Muscle layer of duodenum (tissue), 2 donors: Measurements from ENCODE around the gene ZMAT3.

ENCODE experiments used
- H3K27ac ChIP-seq: one replicate; pipeline ENCODE4 v1.7.0; 2013; ENCODE audit warnings: mild to moderate bottlenecking, low read length
- H3K27me3 ChIP-seq: one replicate; pipeline ENCODE4 v1.7.0; 2013; ENCODE audit warnings: low read depth, mild to moderate bottlenecking, control low read depth, low read length
- H3K36me3 ChIP-seq, 2 donors: one replicate each; pipeline ENCODE4 v1.7.0; 2013; ENCODE audit warnings: low read length in 2 of 2, control low read depth in 1 of 2, mild to moderate bottlenecking in 1 of 2; ENCODE audit not compliant: insufficient read depth in 2 of 2, control insufficient read depth in 1 of 2
- H3K4me1 ChIP-seq, 2 donors: one replicate each; pipeline ENCODE4 v1.7.0; 2013; ENCODE audit warnings: low read length in 2 of 2, mild to moderate bottlenecking in 2 of 2, control low read depth in 1 of 2, moderate library complexity in 1 of 2; ENCODE audit not compliant: insufficient read depth in 2 of 2, control insufficient read depth in 1 of 2
- H3K4me3 ChIP-seq, 2 donors: one replicate each; pipeline ENCODE4 v1.7.0; 2013; ENCODE audit warnings: low read length in 2 of 2, low read depth in 1 of 2, mild to moderate bottlenecking in 1 of 2
- H3K9me3 ChIP-seq, 2 donors: one replicate each; pipeline ENCODE4 v1.7.0; 2013; ENCODE audit warnings: low read length in 2 of 2, control low read depth in 1 of 2, mild to moderate bottlenecking in 1 of 2; ENCODE audit not compliant: control insufficient read depth in 1 of 2
- donor health status: healthy.

ZMAT3 gene

GRCh38 chr3:179020112-179020511 lies 51.5 kb downstream of the ZMAT3 start:
- Histone ChIP-seq H3K27me3 (no peaks in the 10 kb centered on the region), H3K36me3 (peaks cover 3 to 4% of the 10 kb centered on the region in 2 donors), H3K4me3 (peak overlapping the region in 1 of 2 donors; percentile 1), H3K9me3 (no peaks in the 10 kb centered on the region), H3K27ac (no peak overlapping the region), H3K4me1 (peaks cover 0 to 4% of the 10 kb centered on the region in 2 donors)

- peaks cover 0 to 4% of the 10 kb centered on the region in 2 donors for H3K4me1 ChIP-seq
- no peaks in the 10 kb centered on the region for H3K9me3 ChIP-seq
- H3K36me3 ChIP-seq = no peaks in the 10 kb centered on the region
- no peak overlapping the region for H3K27ac ChIP-seq
- H3K27me3 ChIP-seq = no peaks in the 10 kb centered on the region
- H3K4me3 ChIP-seq = no peak overlapping the region
These were observed 52.8 kb downstream of the ZMAT3 start for GRCh38 chr3:179018808-179019207.

GRCh38 chr3:179016979-179017670 lies 54.5 kb downstream of the ZMAT3 start:
- Histone ChIP-seq H3K27ac (no peak overlapping the region), H3K36me3 (no peaks in the 10 kb centered on the region), H3K27me3 (no peaks in the 10 kb centered on the region), H3K4me1 (peaks cover 0 to 4% of the 10 kb centered on the region in 2 donors), H3K4me3 (no peak overlapping the region), H3K9me3 (no peaks in the 10 kb centered on the region)

GRCh38 chr3:179015551-179016020 lies 56.0 kb downstream of the ZMAT3 start:
- peaks cover 0 to under 1% of the 10 kb centered on the region in 2 donors for H3K4me1 ChIP-seq
- H3K9me3 ChIP-seq = no peaks in the 10 kb centered on the region
- no peak overlapping the region for H3K4me3 ChIP-seq
- H3K36me3 ChIP-seq = no peaks in the 10 kb centered on the region
- no peak overlapping the region for H3K27ac ChIP-seq
- H3K27me3 ChIP-seq = no peaks in the 10 kb centered on the region

GRCh38 chr3:179005706-179006105 lies 65.9 kb downstream of the ZMAT3 start:
- Histone ChIP-seq H3K36me3 (peaks cover 3 to 7% of the 10 kb centered on the region in 2 donors), H3K9me3 (no peaks in the 10 kb centered on the region), H3K4me1 (no peaks in the 10 kb centered on the region), H3K4me3 (no peak overlapping the region), H3K27ac (no peak overlapping the region), H3K27me3 (no peaks in the 10 kb centered on the region)

- Histone ChIP-seq H3K27me3 (no peaks in the 10 kb centered on the region), H3K4me1 (no peaks in the 10 kb centered on the region), H3K27ac (no peak overlapping the region)
These were observed 66.4 kb downstream of the ZMAT3 start for GRCh38 chr3:179005213-179005612.

GRCh38 chr3:179000659-179001058 lies 71.0 kb downstream of the ZMAT3 start:
- no peaks in the 10 kb centered on the region for H3K27me3 ChIP-seq
- H3K4me3 ChIP-seq = no peak overlapping the region
- peaks cover 3 to 7% of the 10 kb centered on the region in 2 donors for H3K36me3 ChIP-seq
- H3K27ac ChIP-seq = no peak overlapping the region
- H3K4me1 ChIP-seq = no peaks in the 10 kb centered on the region
- H3K9me3 ChIP-seq = no peaks in the 10 kb centered on the region

More at GRCh38 chr3:179005213-179005612, 66.4 kb downstream of the ZMAT3 start:
- Histone ChIP-seq H3K4me3 (no peak overlapping the region), H3K9me3 (no peaks in the 10 kb centered on the region), H3K36me3 (peaks cover 3 to 7% of the 10 kb centered on the region in 2 donors)

- Histone ChIP-seq H3K36me3 (peaks cover 3 to 7% of the 10 kb centered on the region in 2 donors), H3K27ac (no peak overlapping the region), H3K9me3 (no peaks in the 10 kb centered on the region), H3K27me3 (no peaks in the 10 kb centered on the region), H3K4me3 (no peak overlapping the region), H3K4me1 (no peaks in the 10 kb centered on the region)
These were observed 71.5 kb downstream of the ZMAT3 start for GRCh38 chr3:179000144-179000543.

GRCh38 chr3:178996399-178996798 lies 75.2 kb downstream of the ZMAT3 start:
- no peaks in the 10 kb centered on the region for H3K4me1 ChIP-seq
- no peak overlapping the region for H3K4me3 ChIP-seq
- H3K9me3 ChIP-seq = no peaks in the 10 kb centered on the region
- peaks cover 4% of the 10 kb centered on the region in 2 donors for H3K36me3 ChIP-seq
- no peak overlapping the region for H3K27ac ChIP-seq
- H3K27me3 ChIP-seq = no peaks in the 10 kb centered on the region

- Histone ChIP-seq H3K4me3 (no peak overlapping the region), H3K4me1 (no peaks in the 10 kb centered on the region), H3K27ac (no peak overlapping the region), H3K27me3 (no peaks in the 10 kb centered on the region), H3K9me3 (peaks cover 13 to 25% of the 10 kb centered on the region in 2 donors), H3K36me3 (peaks cover 4 to 15% of the 10 kb centered on the region in 2 donors)
These were observed 81.3 kb downstream of the ZMAT3 start for GRCh38 chr3:178990293-178990692.

GRCh38 chr3:178989821-178990220 lies 81.8 kb downstream of the ZMAT3 start:
- Histone ChIP-seq H3K4me3 (no peak overlapping the region), H3K9me3 (peaks cover 13 to 25% of the 10 kb centered on the region in 2 donors), H3K27ac (no peak overlapping the region), H3K36me3 (peaks cover 4 to 15% of the 10 kb centered on the region in 2 donors), H3K4me1 (no peaks in the 10 kb centered on the region), H3K27me3 (no peaks in the 10 kb centered on the region)

- H3K4me3 ChIP-seq = peak overlapping the region in 1 of 2 donors; percentile 9
- H3K27ac ChIP-seq = no peak overlapping the region
- no peaks in the 10 kb centered on the region for H3K27me3 ChIP-seq
- peaks cover 0 to 15% of the 10 kb centered on the region in 2 donors for H3K36me3 ChIP-seq
- no peaks in the 10 kb centered on the region for H3K4me1 ChIP-seq
- H3K9me3 ChIP-seq = peaks cover 13 to 25% of the 10 kb centered on the region in 2 donors
These were observed 83.9 kb downstream of the ZMAT3 start for GRCh38 chr3:178987745-178988144.
